ENCODE results near the gene FBXO44.
"Not testable (repeated sequence)": the region's sequence is repeated elsewhere in the genome, so short reads cannot be mapped to it uniquely, and the experiment has no call there.

FBXO44 gene, protein sequence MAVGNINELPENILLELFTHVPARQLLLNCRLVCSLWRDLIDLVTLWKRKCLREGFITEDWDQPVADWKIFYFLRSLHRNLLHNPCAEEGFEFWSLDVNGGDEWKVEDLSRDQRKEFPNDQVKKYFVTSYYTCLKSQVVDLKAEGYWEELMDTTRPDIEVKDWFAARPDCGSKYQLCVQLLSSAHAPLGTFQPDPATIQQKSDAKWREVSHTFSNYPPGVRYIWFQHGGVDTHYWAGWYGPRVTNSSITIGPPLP

GRCh38 chr1:11654137-11654938, at the start of gene FBXO44, which contains the start of gene FBXO2:
FBXO44 (plus strand) TSS chr1:11654877; CDS start chr1:11655836, 959 bp downstream.
FBXO2 (minus strand) TSS chr1:11654429; CDS start chr1:11654340, 89 bp downstream.
- peak; percentile 87 for DNase-seq (ENCODE audit: low spot score)

GRCh38 chr1:11606775-11607174, 47.9 kb upstream of the FBXO44 start:
- no peak for DNase-seq (ENCODE audit: low spot score)

DNA sequence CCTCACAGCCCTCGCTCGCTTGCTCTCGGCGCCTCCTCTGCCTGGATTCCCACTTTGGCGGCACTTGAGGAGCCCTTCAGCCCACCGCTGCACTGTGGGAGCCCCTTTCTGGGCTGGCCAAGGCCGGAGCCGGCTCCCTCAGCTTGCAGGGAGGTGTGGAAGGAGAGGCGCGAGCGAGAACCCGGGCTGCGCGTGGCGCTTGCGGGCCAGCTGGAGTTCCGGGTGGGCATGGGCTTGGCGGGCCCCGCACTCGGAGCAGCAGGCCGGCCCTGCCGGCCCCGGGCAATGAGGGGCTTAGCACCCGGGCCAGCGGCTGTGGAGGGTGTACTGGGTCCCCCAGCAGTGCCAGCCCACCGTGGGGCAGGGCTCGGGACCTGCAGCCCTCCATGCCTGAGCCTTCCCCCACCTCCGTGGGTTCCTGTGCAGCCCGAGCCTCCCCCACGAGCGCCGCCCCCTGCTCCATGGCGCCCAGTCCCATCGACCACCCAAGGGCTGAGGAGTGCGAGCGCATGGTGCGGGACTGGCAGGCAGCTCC, 46.0 kb upstream of the FBXO44 start:
- not testable (repeated sequence) for DNase-seq (ENCODE audit: low spot score)

GRCh38 chr1:11609378-11609777, 45.3 kb upstream of the FBXO44 start:
- not testable (repeated sequence) for DNase-seq (ENCODE audit: low spot score)

- no peak for DNase-seq (ENCODE audit: low spot score)
Observed at GRCh38 chr1:11610629-11611180, 44.0 kb upstream of the FBXO44 start.

DNA sequence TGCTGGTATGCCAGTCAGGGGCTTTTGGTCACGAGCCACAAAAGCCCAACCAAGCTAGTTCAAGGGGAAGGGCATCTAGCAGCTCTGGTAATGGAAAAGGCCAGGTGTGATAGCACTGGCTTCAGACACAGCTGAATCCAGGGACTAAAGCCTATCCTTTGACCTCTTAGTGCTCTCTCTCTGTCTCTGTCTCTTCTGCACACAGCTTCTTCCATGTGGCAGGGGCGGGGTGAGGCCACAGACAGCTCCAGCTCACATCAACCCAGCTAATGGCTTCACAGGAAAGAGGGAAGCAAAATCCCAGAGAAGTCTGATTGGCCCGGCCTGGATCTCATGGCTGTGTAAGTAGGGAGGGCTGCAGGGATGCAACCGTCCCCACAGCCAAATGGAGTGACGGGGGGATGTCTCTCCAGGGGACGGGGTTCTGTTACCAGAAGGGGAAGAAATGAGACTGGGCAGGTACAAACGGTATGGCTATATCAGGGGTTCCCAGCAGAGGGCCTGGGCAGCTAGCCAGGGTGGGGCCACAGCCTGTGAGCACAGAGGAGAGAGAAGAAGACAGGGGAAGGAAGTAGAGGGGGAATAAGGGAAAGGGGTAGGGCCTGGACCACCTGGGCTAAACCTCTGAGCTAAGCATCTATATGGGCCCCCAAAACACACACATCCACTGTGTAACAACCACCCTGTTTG, 42.9 kb upstream of the FBXO44 start:
- no peak for DNase-seq (ENCODE audit: low spot score)

DNA sequence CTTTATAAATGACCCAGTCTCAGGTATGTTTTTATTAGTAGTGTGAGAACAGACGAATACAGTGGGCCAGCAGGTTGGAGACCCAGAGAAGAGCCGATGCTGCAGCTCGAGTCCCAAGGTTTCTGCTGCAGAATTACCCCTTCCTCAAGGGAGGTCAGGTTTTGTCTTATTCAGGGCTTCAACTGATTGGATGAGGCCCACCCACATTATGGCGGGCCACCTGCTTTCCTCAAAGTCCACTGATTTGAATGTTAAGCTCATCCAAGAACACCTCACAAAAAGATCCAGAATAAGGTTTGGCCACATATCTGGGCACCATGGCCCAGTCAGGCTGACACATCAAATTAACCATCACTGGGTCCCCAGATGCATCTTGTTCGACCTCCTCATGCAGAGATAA, 41.3 kb upstream of the FBXO44 start:
- DNase-seq (ENCODE audit: low spot score) = no peak

DNA sequence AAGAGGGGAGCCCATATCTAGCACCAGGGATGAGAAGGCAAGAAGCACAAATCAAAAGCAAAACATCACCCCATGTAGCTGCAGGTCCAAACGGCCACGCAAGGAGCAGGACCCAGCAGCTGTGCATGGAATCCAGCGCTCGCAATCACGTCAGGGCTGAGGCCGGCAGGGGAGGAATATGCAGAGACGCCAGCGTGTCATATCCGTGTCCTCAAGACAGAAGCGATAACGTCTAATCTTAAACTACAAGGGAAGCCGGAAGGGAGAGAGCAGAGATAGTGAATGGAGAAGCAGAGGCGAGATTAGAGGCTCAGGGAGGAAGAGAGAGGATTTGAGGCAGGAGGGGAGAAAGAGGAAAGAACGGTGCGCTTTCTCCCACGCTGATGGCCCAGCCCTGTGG, 39.6 kb upstream of the FBXO44 start:
- DNase-seq (ENCODE audit: low spot score) = no peak

DNA sequence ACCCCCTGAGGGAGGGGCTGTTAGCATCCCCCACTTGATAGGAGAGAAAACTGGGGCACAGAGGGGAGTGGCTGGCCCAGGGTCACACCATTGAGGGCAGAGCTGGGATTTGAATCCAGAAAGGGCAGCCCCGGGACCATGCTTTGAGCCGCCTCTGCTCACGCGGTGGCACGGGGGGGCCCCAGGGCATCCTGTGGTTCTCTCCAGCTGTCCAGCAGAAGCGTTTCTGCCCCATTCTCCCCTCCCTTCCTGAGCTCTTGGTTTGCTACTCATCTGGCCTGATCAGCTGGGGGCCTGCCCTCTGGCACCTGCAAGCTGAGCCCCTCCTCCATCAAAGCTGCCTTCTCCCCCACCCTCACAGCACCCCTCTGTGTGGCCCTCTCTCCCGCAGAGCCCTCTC, 37.9 kb upstream of the FBXO44 start:
- DNase-seq (ENCODE audit: low spot score) = no peak

- no peak for DNase-seq (ENCODE audit: low spot score)
Observed at GRCh38 chr1:11617314-11617713, 37.4 kb upstream of the FBXO44 start.

- no peak for DNase-seq (ENCODE audit: low spot score)
Observed at GRCh38 chr1:11617741-11618140, 36.9 kb upstream of the FBXO44 start.

- no peak for DNase-seq (ENCODE audit: low spot score)
Observed at GRCh38 chr1:11620405-11620804, 34.3 kb upstream of the FBXO44 start.

GRCh38 chr1:11620924-11621323, 33.8 kb upstream of the FBXO44 start:
- no peak for DNase-seq (ENCODE audit: low spot score)

DNA sequence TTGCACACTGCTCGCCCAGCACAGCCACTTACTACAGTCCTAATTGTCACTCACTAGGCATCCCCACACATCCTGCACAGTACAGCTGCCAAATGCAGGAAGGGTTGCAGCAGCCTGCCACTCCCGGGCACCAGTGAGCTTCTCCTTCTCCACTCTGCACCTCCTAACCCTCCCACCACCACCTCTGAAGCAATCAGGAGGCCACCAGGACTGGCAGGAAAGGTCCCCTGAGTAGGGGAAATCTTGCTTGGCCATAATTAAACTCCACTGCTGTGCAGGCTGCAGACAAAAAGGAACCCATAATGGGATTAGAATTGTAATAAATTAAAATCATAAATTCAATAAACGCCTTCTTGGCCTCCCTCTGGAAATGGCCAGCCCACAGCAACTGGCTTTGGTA, 32.3 kb upstream of the FBXO44 start:
- no peak for DNase-seq (ENCODE audit: low spot score)

DNA sequence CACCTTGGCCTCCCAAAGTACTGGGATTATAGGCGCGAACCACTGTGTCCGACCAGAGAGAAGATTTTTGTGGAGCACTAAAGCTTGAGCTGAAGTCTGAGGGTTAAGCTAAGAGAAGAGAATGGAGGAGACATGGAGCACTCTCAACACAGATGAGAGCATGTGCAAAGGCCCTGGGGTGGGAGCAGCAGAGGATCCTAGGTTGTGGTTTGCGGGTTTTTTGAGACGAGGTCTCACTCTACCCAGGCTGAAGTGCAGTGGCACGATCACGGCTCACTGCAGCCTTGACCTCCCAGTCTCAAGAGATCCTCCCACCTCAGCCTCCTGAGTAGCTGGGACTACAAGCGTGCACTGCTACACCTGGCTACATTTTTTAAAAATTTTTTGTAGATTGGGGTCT, 31.0 kb upstream of the FBXO44 start:
- DNase-seq (ENCODE audit: low spot score) = no peak

- no peak for DNase-seq (ENCODE audit: low spot score)
Observed at GRCh38 chr1:11626551-11626950, 28.1 kb upstream of the FBXO44 start.

GRCh38 chr1:11628767-11629166, 25.9 kb upstream of the FBXO44 start:
- DNase-seq (ENCODE audit: low spot score) = no peak

GRCh38 chr1:11629184-11630016, 25.3 kb upstream of the FBXO44 start:
- no peak for DNase-seq (ENCODE audit: low spot score)

DNA sequence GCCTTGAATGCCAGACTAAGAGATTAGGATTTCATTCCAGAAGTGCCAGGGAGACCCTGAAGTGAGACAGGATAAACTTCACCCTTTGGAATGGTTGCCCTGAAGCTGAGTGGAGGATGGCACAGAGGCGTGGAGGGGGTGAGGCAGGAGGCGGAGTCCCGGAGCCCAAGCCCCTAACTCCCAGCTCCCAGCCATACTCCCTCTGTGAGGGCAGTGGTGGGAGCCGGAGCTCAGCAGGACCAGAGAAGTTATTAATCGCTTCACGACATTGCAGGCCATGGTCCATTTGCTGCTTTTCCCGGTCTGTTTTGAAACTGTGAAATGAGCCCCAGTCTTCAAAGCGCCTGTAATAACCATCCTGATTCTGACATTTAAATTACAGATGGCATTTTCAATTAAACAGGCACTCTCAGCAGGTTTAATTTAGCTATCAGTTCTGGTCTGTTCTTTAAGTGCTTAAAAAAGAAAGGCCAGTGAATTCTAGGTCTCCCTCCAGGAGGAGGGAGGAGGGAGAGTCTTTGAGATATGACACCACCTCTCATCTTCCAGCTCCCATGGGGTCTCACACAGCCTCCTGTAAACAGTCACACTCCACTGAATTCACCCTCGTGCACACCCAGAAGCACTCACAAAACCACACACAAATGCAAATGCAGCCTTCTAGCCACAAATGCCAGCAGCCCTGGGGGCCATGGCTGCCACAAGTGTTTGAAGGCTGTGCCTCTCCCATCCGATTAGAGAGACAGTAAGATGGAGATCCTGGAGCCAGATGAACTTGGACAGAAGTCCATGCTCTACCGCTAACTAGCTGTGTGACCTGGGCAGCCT, 20.1 kb upstream of the FBXO44 start:
- DNase-seq (ENCODE audit: low spot score) = no peak

DNA sequence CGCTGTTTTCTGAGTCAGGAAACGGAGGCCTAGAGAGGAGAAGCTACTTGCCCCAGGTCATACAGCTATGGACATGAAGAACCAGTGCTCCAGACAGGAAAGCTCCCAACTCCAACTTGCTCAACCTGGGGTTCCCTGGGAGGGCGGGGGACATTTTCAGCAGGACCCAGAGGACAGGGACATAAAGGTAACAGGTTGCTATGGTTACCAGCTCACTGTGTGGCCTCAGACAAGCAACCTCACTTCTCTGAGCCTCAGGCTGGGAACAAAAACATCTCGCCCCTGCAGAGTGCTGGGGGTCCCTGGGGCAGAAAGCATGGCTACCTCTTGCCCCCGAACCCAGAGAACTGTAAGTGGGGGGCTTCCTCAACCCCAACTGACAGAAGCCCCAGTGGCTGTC, 16.6 kb upstream of the FBXO44 start:
- DNase-seq (ENCODE audit: low spot score) = no peak
